ENCODE measurements around the gene XK.
"Not testable (repeated sequence)": the region's sequence is repeated elsewhere in the genome, so short reads cannot be mapped to it uniquely, and the experiment has no call there.

XK gene

GRCh38 chrX:37757082-37757481 lies 71.5 kb downstream of the XK start:
- DNase-seq = no peak

- no peak for DNase-seq
Measured at GRCh38 chrX:37759351-37759750, 73.8 kb downstream of the XK start.

GRCh38 chrX:37759878-37760418 lies 74.4 kb downstream of the XK start:
- DNase-seq = no peak

- DNase-seq = no peak
Measured at GRCh38 chrX:37763400-37763799, 77.8 kb downstream of the XK start.

- DNase-seq = no peak
Measured at GRCh38 chrX:37765507-37765906, 79.9 kb downstream of the XK start.

GRCh38 chrX:37767430-37767829 lies 81.8 kb downstream of the XK start:
- DNase-seq = no peak

- not testable (repeated sequence) for DNase-seq
Measured at GRCh38 chrX:37768866-37769265, 83.3 kb downstream of the XK start.

- no peak for DNase-seq
Measured at GRCh38 chrX:37776283-37776986, 90.8 kb downstream of the XK start.

- DNase-seq = no peak
Measured at GRCh38 chrX:37776987-37777325, 91.4 kb downstream of the XK start.

- DNase-seq = no peak
Measured at GRCh38 chrX:37779857-37780256, 94.3 kb downstream of the XK start, which contains the start of gene CYBB. Gene CYBB (plus strand): TSS chrX:37780059. CDS start chrX:37780078, 19 bp downstream.

- DNase-seq = no peak
Measured at GRCh38 chrX:37781081-37781480, 95.5 kb downstream of the XK start.

Data from NCI-H1092 treated with DMSO at 0.1 percent for 48 hours (cell line).